Measurements from ENCODE around the gene PHTF2. TPM values are rescaled to one million over a fixed set of nuclear protein-coding genes. Genes with fewer than 3 reads are reported as not detected.

The PHTF2 gene
- total and polyA plus RNA-seq, 2 of the 4 experiments (the other 2 are of a cell fraction) = 28.3 to 69.9 TPM

- Histone ChIP-seq H3K9me1 (ENCODE audit: insufficient read depth, low read length) (no peaks in the 10 kb centered on the region), H3K4me3 (ENCODE audit: insufficient read depth, low read depth, low read length) (no peak overlapping the region), H4K8ac (ENCODE audit: low read depth in 2 of 2, low read length in 2 of 2) (no peak overlapping the region), H3K27me3 (ENCODE audit: control insufficient read depth, insufficient read depth, low read length) (no peaks in the 10 kb centered on the region), H3K79me1 (ENCODE audit: low read depth in 1 of 2, low read length in 2 of 2) (no peaks in the 10 kb centered on the region), H3K18ac (ENCODE audit: low read depth, low read length) (no peak overlapping the region), H3K23ac (ENCODE audit: low read depth, low read length) (no peak overlapping the region), H4K20me1 (ENCODE audit: insufficient read depth, low read length) (no peaks in the 10 kb centered on the region), H4K91ac (ENCODE audit: insufficient read depth, low read depth, low read length) (no peak overlapping the region), H4K5ac (ENCODE audit: low read depth, low read length) (no peak overlapping the region), H2BK120ac (ENCODE audit: low read depth, low read length) (no peak overlapping the region), H2AK9ac (replicated peaks; ENCODE audit: low read depth, low read length, poor library complexity) (no peak overlapping the region), H3K56ac (ENCODE audit: extremely low read depth, insufficient read depth, low read length) (no peak overlapping the region), H3K4me2 (ENCODE audit: low read depth, low read length) (no peak overlapping the region), H2AFZ (replicated peaks; ENCODE audit: low read length, poor library complexity) (no peak overlapping the region), H2BK5ac (ENCODE audit: low read depth, low read length, poor library complexity, severe bottlenecking) (no peak overlapping the region), H3K4me1 (ENCODE audit: control insufficient read depth, insufficient read depth, low read length) (no peaks in the 10 kb centered on the region), H3K9me3 (ENCODE audit: control insufficient read depth, insufficient read depth, low read length) (no peaks in the 10 kb centered on the region), H3K27ac (ENCODE audit: insufficient read depth, low read length) (no peak overlapping the region), H2AK5ac (ENCODE audit: low read depth, low read length) (no peak overlapping the region), H3K4ac (ENCODE audit: low read depth, low read length) (no peak overlapping the region), H2BK15ac (ENCODE audit: low read depth, low read length) (no peak overlapping the region), H3K9ac (ENCODE audit: low read depth, low read length) (no peak overlapping the region), H3K36me3 (ENCODE audit: control insufficient read depth, insufficient read depth, low read length) (no peaks in the 10 kb centered on the region), H3K14ac (replicated peaks; ENCODE audit: low read depth, low read length) (no peak overlapping the region), H2BK20ac (ENCODE audit: low read depth, low read length) (no peak overlapping the region)
- intact Hi-C loops (cut with micrococcal nuclease) = no loop called here
- DNase-seq = no peak
- dilution Hi-C loops (cut with HindIII; ENCODE audit: low sequenced_read_pairs, unreplicated experiment) = no loop called here
- ChIA-PET CTCF (no interaction called here), POLR2A (ENCODE audit: unreplicated experiment) (no interaction called here)
- no CpG with 5 or more reads among the region's 3 CpGs for WGBS, 2 experiments (ENCODE audit: extremely low coverage in 2 of 2, insufficient read length in 1 of 2)
- no peak for ATAC-seq (ENCODE audit: low read depth)
- BruUV-seq (replicated peaks) = no TSS peak
- TF ChIP-seq CEBPB (IDR thresholded peaks at IDR 0.05; ENCODE audit: low read depth, low read length) = no peak
- TF ChIP-seq NFE2L2 (IDR thresholded peaks at IDR 0.05; ENCODE audit: low read depth, low read length) = no peak
- TF ChIP-seq MAFK (IDR thresholded peaks at IDR 0.05; ENCODE audit: low read depth, low read length) = no peak
- TF ChIP-seq BHLHE40 (IDR thresholded peaks at IDR 0.05; ENCODE audit: low read depth, low read length) = no peak
- no peak for TF ChIP-seq USF2 (IDR thresholded peaks at IDR 0.05; ENCODE audit: low read depth, low read length)
- no peak for TF ChIP-seq CHD1 (IDR thresholded peaks at IDR 0.05; ENCODE audit: low read depth, low read length)
- no peak for TF ChIP-seq RAD21 (IDR thresholded peaks at IDR 0.05; ENCODE audit: low read length)
- no peak for TF ChIP-seq RFX5 (IDR thresholded peaks at IDR 0.05; ENCODE audit: low read depth, low read length)
- TF ChIP-seq MAZ (IDR thresholded peaks at IDR 0.05; ENCODE audit: borderline replicate concordance, low read depth, low read length) = no peak
- no peak for TF ChIP-seq CTCF (conservative IDR thresholded peaks at IDR 0.05; ENCODE audit: low read depth, low read length)
- no peak for TF ChIP-seq ELK1 (IDR thresholded peaks at IDR 0.05; ENCODE audit: borderline replicate concordance, low read depth, low read length)
- no peak for TF ChIP-seq MXI1 (IDR thresholded peaks at IDR 0.05; ENCODE audit: borderline replicate concordance, low read depth, low read length)
- in situ Hi-C loops (cut with MboI; ENCODE audit: low sequenced_read_pairs) = no loop called here
Measured at GRCh38 chr7:78002021-78002420, 203.4 kb downstream of the PHTF2 start.

All from IMR-90 (cell line).